HEK293 (cell line): Measurements from ENCODE around the gene REX1BD.

ENCODE experiments used
- CTCF ChIA-PET: fragments of 350-600 bp; formaldehyde crosslinking; extraction: SDS; loops from one replicate; lab custom pipeline; 2021; ENCODE audit warnings: antibody characterized with exemption; lab: Yijun Ruan, JAX
- POLR2A ChIA-PET: fragments of 300-600 bp; formaldehyde crosslinking; extraction: SDS; loops from one replicate; lab custom pipeline; 2020; ENCODE audit warnings: antibody characterized with exemption, inconsistent platforms; lab: Yijun Ruan, JAX
- H3K27ac ChIP-seq: fragments of 200-500 bp; sonication (Bioruptor generic); 2 replicates; pipeline ENCODE4 v1.5.1; 2014; ENCODE audit warnings: low read depth, low read length, control low read depth, inconsistent platforms; ENCODE audit errors: extremely low read depth
- H3K36me3 ChIP-seq, 2 experiments: fragments of 200-500 bp in 1 of 2; sonication (Bioruptor generic) in 1 of 2; 1 replicate in 1 of 2; 2 replicates in 1 of 2; pipeline ENCODE4 v1.5.1; 2014 to 2017; ENCODE audit warnings: inconsistent platforms in 2 of 2, low read length in 2 of 2; ENCODE audit not compliant: control insufficient read depth in 2 of 2, insufficient read depth in 1 of 2
- H3K4me1 ChIP-seq: fragments of 200-500 bp; sonication (Bioruptor generic); 2 replicates; pipeline ENCODE4 v1.5.1; 2014; ENCODE audit warnings: mild to moderate bottlenecking, low read length, inconsistent platforms; ENCODE audit not compliant: control insufficient read depth, insufficient read depth
- H3K4me3 ChIP-seq: 2 replicates; pipeline ENCODE4 v1.5.1; 2011; ENCODE audit warnings: low read depth, mild to moderate bottlenecking, control low read depth, low read length, moderate library complexity
- H3K9me3 ChIP-seq: fragments of 200-500 bp; sonication (Bioruptor generic); 2 replicates; pipeline ENCODE4 v1.5.1; 2014; ENCODE audit warnings: low read depth, low read length, inconsistent platforms; ENCODE audit not compliant: control insufficient read depth, insufficient read depth
- EGR2 ChIP-seq: fragments of 450-650 bp; formaldehyde crosslinking; IDR thresholded peaks from 2 replicates; pipeline ENCODE4 v1.5.1; 2016; ENCODE audit warnings: low read depth, missing biosample characterization, missing genetic modification characterization
- GLIS1 ChIP-seq: fragments of 450-650 bp; formaldehyde crosslinking; IDR thresholded peaks from 2 replicates; pipeline ENCODE4 v1.5.1; 2016; ENCODE audit warnings: missing biosample characterization, missing genetic modification characterization
- PRDM1 ChIP-seq: fragments of 450-650 bp; formaldehyde crosslinking; IDR thresholded peaks from 2 replicates; pipeline ENCODE4; 2016; ENCODE audit warnings: missing biosample characterization, missing genetic modification characterization
- RBAK ChIP-seq: fragments of 450-650 bp; formaldehyde crosslinking; IDR thresholded peaks from 2 replicates; pipeline ENCODE4 v1.5.1; 2016; ENCODE audit warnings: missing biosample characterization, missing genetic modification characterization
- SALL2 ChIP-seq: fragments of 450-650 bp; formaldehyde crosslinking; IDR thresholded peaks from 2 replicates; pipeline ENCODE4 v1.5.0; 2017; ENCODE audit warnings: missing biosample characterization, mild to moderate bottlenecking, missing genetic modification characterization, borderline replicate concordance
- ZBTB10 ChIP-seq: fragments of 450-650 bp; formaldehyde crosslinking; IDR thresholded peaks from 2 replicates; pipeline ENCODE4 v1.5.1; 2016; ENCODE audit warnings: missing biosample characterization, missing genetic modification characterization
- ZBTB7A ChIP-seq: fragments of 450-650 bp; formaldehyde crosslinking; IDR thresholded peaks from 2 replicates; pipeline ENCODE4 v1.5.1; 2016; ENCODE audit warnings: low read depth, missing biosample characterization, missing genetic modification characterization
- ZFP69B ChIP-seq: fragments of 450-650 bp; formaldehyde crosslinking; IDR thresholded peaks from 2 replicates; pipeline ENCODE4 v1.5.1; 2016; ENCODE audit warnings: missing biosample characterization, missing genetic modification characterization
- ZNF133 ChIP-seq: fragments of 450-650 bp; formaldehyde crosslinking; IDR thresholded peaks from 2 replicates; pipeline ENCODE4 v1.5.1; 2016; ENCODE audit warnings: missing biosample characterization, missing genetic modification characterization
- ZNF366 ChIP-seq: fragments of 450-650 bp; formaldehyde crosslinking; conservative IDR thresholded peaks from 2 replicates; pipeline ENCODE4 v1.5.1; 2016; ENCODE audit warnings: missing biosample characterization, missing genetic modification characterization
- ZNF548 ChIP-seq: fragments of 450-650 bp; formaldehyde crosslinking; IDR thresholded peaks from 2 replicates; pipeline ENCODE4 v1.5.1; 2016; ENCODE audit warnings: missing biosample characterization, missing genetic modification characterization
- ZNF561 ChIP-seq: fragments of 450-650 bp; IDR thresholded peaks from 2 replicates; pipeline ENCODE4 v1.5.1; 2018; ENCODE audit warnings: missing biosample characterization, missing genetic modification characterization, borderline replicate concordance
- ZNF596 ChIP-seq: fragments of 450-650 bp; IDR thresholded peaks from 2 replicates; pipeline ENCODE4 v1.5.0; 2018; ENCODE audit warnings: missing biosample characterization, mild to moderate bottlenecking, missing genetic modification characterization, moderate library complexity
- ZNF624 ChIP-seq: fragments of 450-650 bp; formaldehyde crosslinking; IDR thresholded peaks from 2 replicates; pipeline ENCODE4 v1.5.1; 2017; ENCODE audit warnings: missing biosample characterization, missing genetic modification characterization
- ZNF664 ChIP-seq: fragments of 450-650 bp; formaldehyde crosslinking; IDR thresholded peaks from 2 replicates; pipeline ENCODE4 v1.5.1; 2016; ENCODE audit warnings: missing biosample characterization, missing genetic modification characterization
- ZNF670 ChIP-seq: fragments of 450-650 bp; formaldehyde crosslinking; IDR thresholded peaks from 2 replicates; pipeline ENCODE4 v1.5.1; 2016; ENCODE audit warnings: missing biosample characterization, missing genetic modification characterization, low read depth
- ZNF701 ChIP-seq: fragments of 450-650 bp; formaldehyde crosslinking; IDR thresholded peaks from 2 replicates; pipeline ENCODE4 v1.5.1; 2016; ENCODE audit warnings: missing biosample characterization, missing genetic modification characterization
- ZNF830 ChIP-seq: fragments of 450-650 bp; IDR thresholded peaks from 2 replicates; pipeline ENCODE4 v1.5.0; 2018; ENCODE audit warnings: missing biosample characterization, missing genetic modification characterization, low read depth, mild to moderate bottlenecking, moderate library complexity
- TF ChIP-seq, protein P1 (sequence below): fragments of 450-650 bp; IDR thresholded peaks from 2 replicates; pipeline ENCODE4 v1.5.1; 2018; ENCODE audit warnings: missing biosample characterization, missing genetic modification characterization
- TF ChIP-seq, protein P2 (sequence below): fragments of 450-650 bp; formaldehyde crosslinking; IDR thresholded peaks from 2 replicates; pipeline ENCODE4 v1.5.1; 2016; ENCODE audit warnings: missing biosample characterization, missing genetic modification characterization

Gene REX1BD

GRCh38 chr19:18558604-18559003 is 30.0 kb upstream of the REX1BD start:
- ChIA-PET POLR2A (interaction anchor here (0.6 to 4.9 kb wide), 9 partner anchors 8 to 133 kb away, joined by 3 to 62 read pairs (median 6); partner anchors contain the start of genes REX1BD and UBA52), CTCF (interaction anchor here (0.6 to 2.2 kb wide), 3 partner anchors 19 to 97 kb away, joined by 3 to 9 read pairs (median 3); no protein-coding TSS in a partner anchor)
- TF ChIP-seq ZBTB7A (tag by site-specific recombination) (no peak), ZNF701 (no peak), ZNF133 (tag by site-specific recombination) (no peak), ZNF670 (no peak), ZNF561 (no peak), ZBTB10 (tag by site-specific recombination) (no peak)
- TF ChIP-seq, protein P1, sequence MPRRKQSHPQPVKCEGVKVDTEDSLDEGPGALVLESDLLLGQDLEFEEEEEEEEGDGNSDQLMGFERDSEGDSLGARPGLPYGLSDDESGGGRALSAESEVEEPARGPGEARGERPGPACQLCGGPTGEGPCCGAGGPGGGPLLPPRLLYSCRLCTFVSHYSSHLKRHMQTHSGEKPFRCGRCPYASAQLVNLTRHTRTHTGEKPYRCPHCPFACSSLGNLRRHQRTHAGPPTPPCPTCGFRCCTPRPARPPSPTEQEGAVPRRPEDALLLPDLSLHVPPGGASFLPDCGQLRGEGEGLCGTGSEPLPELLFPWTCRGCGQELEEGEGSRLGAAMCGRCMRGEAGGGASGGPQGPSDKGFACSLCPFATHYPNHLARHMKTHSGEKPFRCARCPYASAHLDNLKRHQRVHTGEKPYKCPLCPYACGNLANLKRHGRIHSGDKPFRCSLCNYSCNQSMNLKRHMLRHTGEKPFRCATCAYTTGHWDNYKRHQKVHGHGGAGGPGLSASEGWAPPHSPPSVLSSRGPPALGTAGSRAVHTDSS = no peak
- Histone ChIP-seq H3K27ac (peak overlapping the region; percentile 51; the same call in 1 of the 2 replicates), H3K4me1 (no peaks in the 10 kb centered on the region), H3K4me3 (peak overlapping the region; percentile 81), H3K9me3 (no peaks in the 10 kb centered on the region), H3K36me3 (peaks cover 5 to 25% of the 10 kb centered on the region in 2 experiments; a peak in 2 of 3 replicates)

- Histone ChIP-seq H3K36me3 (peaks cover 12 to 36% of the 10 kb centered on the region in 2 experiments; a peak in 2 of 3 replicates), H3K4me1 (no peaks in the 10 kb centered on the region), H3K9me3 (no peaks in the 10 kb centered on the region), H3K27ac (peak overlapping the region; percentile 28; the same call in 1 of the 2 replicates), H3K4me3 (no peak overlapping the region)
- TF ChIP-seq PRDM1 (tag by site-specific recombination) = peak; percentile 95
- TF ChIP-seq ZNF830 = no peak
- peak; percentile 91 for TF ChIP-seq ZNF664
- TF ChIP-seq ZFP69B (tag by site-specific recombination) = no peak
- TF ChIP-seq ZNF133 (tag by site-specific recombination) = no peak
- TF ChIP-seq ZNF366 (tag by site-specific recombination) = peak; percentile 85
- peak; percentile 84 for TF ChIP-seq ZNF596
- no peak for TF ChIP-seq SALL2
- no peak for TF ChIP-seq ZNF624 (tag by site-specific recombination)
- no peak for TF ChIP-seq ZNF548 (tag by site-specific recombination)
- TF ChIP-seq, protein P2, sequence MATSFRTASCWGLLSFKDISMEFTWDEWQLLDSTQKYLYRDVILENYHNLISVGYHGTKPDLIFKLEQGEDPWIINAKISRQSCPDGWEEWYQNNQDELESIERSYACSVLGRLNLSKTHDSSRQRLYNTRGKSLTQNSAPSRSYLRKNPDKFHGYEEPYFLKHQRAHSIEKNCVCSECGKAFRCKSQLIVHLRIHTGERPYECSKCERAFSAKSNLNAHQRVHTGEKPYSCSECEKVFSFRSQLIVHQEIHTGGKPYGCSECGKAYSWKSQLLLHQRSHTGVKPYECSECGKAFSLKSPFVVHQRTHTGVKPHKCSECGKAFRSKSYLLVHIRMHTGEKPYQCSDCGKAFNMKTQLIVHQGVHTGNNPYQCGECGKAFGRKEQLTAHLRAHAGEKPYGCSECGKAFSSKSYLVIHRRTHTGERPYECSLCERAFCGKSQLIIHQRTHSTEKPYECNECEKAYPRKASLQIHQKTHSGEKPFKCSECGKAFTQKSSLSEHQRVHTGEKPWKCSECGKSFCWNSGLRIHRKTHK (tag by site-specific recombination) = no peak
- TF ChIP-seq GLIS1 (tag by site-specific recombination) = no peak
- no peak for TF ChIP-seq RBAK (tag by site-specific recombination)
- TF ChIP-seq EGR2 (tag by site-specific recombination) = no peak
- ChIA-PET CTCF (interaction anchor here (0.7 to 1.1 kb wide), 2 partner anchors 40 to 41 kb away, joined by 3 to 4 read pairs; no protein-coding TSS in a partner anchor), POLR2A (interaction anchor here (4.9 kb wide), 1 partner anchor 11 kb away, joined by 62 read pairs; the partner anchor contains the start of gene UBA52)
These were observed 28.9 kb upstream of the REX1BD start for GRCh38 chr19:18559685-18560084.
